ENCODE data around the gene MBP.

DNA sequence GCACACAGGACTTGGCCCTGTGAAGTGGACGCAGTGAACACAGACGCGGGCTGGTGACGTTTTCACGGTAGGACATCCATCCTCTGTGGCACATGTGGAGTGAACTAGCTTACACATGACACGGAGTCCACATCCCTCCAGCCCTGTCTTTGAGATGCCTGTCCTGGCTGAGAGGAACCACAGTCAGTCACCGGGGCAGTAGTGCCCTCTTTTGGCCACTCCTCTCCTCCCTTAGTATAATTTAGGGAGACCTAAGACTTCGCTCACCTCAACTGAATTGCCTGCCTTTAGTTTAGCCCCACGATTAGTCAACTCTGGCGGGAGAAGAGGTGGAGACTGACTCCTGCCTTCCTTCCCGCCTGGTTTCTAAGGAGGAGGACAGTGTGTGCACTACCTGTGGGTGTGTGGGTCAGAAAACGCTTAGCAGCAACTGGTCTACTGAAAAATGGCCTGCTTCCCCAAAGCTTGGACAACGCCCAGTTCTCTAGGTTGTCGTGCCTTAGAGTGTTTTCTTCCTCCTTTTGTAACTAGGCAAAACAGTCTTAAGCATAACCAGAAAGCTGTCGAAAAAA, 70.6 kb downstream of the MBP start:
- TF ChIP-seq, protein P1, sequence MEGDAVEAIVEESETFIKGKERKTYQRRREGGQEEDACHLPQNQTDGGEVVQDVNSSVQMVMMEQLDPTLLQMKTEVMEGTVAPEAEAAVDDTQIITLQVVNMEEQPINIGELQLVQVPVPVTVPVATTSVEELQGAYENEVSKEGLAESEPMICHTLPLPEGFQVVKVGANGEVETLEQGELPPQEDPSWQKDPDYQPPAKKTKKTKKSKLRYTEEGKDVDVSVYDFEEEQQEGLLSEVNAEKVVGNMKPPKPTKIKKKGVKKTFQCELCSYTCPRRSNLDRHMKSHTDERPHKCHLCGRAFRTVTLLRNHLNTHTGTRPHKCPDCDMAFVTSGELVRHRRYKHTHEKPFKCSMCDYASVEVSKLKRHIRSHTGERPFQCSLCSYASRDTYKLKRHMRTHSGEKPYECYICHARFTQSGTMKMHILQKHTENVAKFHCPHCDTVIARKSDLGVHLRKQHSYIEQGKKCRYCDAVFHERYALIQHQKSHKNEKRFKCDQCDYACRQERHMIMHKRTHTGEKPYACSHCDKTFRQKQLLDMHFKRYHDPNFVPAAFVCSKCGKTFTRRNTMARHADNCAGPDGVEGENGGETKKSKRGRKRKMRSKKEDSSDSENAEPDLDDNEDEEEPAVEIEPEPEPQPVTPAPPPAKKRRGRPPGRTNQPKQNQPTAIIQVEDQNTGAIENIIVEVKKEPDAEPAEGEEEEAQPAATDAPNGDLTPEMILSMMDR (IDR thresholded peaks at IDR 0.05; ENCODE audit: low read length) = peak; percentile 68
- no peak for TF ChIP-seq EZH2 (IDR thresholded peaks at IDR 0.05; ENCODE audit: borderline replicate concordance, low read length)
